B cell (primary cell): ENCODE results near the gene TSPAN14. TPM values are rescaled to one million over a fixed set of nuclear protein-coding genes. Genes with fewer than 3 reads are reported as not detected.
A peak's percentile ranks its signal among the peaks of the same experiment; 100 is the strongest.

ENCODE experiments used
- ATAC-seq: fragments of 200-7000 bp; cut with Tn5 transposase; one replicate; pipeline ENCODE4 v1.10.0; 2021; ENCODE audit warnings: low read depth, mild to moderate bottlenecking, moderate number of reproducible peaks, moderate library complexity
- CTCF ChIA-PET: fragments of 350-600 bp; sonication (Branson Sonifier 250); formaldehyde crosslinking; loops from one replicate; lab custom pipeline; 2021; ENCODE audit warnings: antibody characterized with exemption, inconsistent platforms; lab: Charles Lee
- POLR2A ChIA-PET: fragments of 350-600 bp; sonication (Branson Sonifier 250); formaldehyde crosslinking; loops from one replicate; lab custom pipeline; 2021; ENCODE audit warnings: antibody characterized with exemption; lab: Charles Lee
- DNase-seq: peaks from one replicate; pipeline ENCODE4 v3.0.0; 2013
- H2AFZ ChIP-seq: 2 replicates; pipeline ENCODE4 v1.6.1; 2012; ENCODE audit warnings: mild to moderate bottlenecking, low read depth, low read length; ENCODE audit not compliant: insufficient read depth, poor library complexity, severe bottlenecking
- H3K27ac ChIP-seq, 2 donors: 1 replicate in 1 of 2; 2 replicates in 1 of 2; pipeline ENCODE4 v1.5.1; 2012 to 2013; ENCODE audit warnings: low read length in 2 of 2, mild to moderate bottlenecking in 2 of 2, moderate library complexity in 1 of 2
- H3K27me3 ChIP-seq, 4 experiments: fragments of 200-600 bp in 1 of 4; sonication (generic) in 1 of 4; replicated peaks in 1 of 4; 1 replicate in 2 of 4; 2 replicates in 2 of 4; pipeline versions ENCODE4 v1.6.1 to v1.7.0; 2013 to 2016; ENCODE audit warnings: low read length in 3 of 4, mild to moderate bottlenecking in 2 of 4, mixed read lengths in 1 of 4, moderate library complexity in 1 of 4; ENCODE audit not compliant: insufficient read depth in 4 of 4, control insufficient read depth in 3 of 4; ENCODE audit errors: control extremely low read depth in 1 of 4
- H3K36me3 ChIP-seq, 2 experiments: replicated peaks in 1 of 2; 1 replicate in 1 of 2; 2 replicates in 1 of 2; pipeline versions ENCODE4 v1.6.1 to v1.7.1; 2013; ENCODE audit warnings: low read length in 1 of 2; ENCODE audit not compliant: insufficient read depth in 2 of 2, control insufficient read depth in 1 of 2; ENCODE audit errors: control extremely low read depth in 1 of 2, extremely low read depth in 1 of 2
- H3K4me1 ChIP-seq, 2 donors: fragments of 200-600 bp in 1 of 2; sonication (generic) in 1 of 2; 1 replicate in 1 of 2; 2 replicates in 1 of 2; pipeline versions ENCODE4 v1.5.1 to v1.6.1; 2013 to 2017; ENCODE audit warnings: low read length in 2 of 2; ENCODE audit not compliant: control insufficient read depth in 2 of 2, insufficient read depth in 2 of 2
- H3K4me2 ChIP-seq: replicated peaks from 2 replicates; pipeline ENCODE3; 2012; ENCODE audit warnings: mild to moderate bottlenecking, low read depth, low read length; ENCODE audit not compliant: poor library complexity, severe bottlenecking
- H3K4me3 ChIP-seq, 5 experiments: fragments of 200-600 bp in 1 of 5; sonication (generic) in 1 of 5; 1 replicate in 3 of 5; 2 replicates in 2 of 5; pipeline versions ENCODE4 v1.5.1 to v1.7.0; 2011 to 2016; ENCODE audit warnings: low read length in 4 of 5, mild to moderate bottlenecking in 4 of 5, low read depth in 2 of 5, control low read depth in 1 of 5, moderate library complexity in 1 of 5; ENCODE audit not compliant: insufficient read depth in 1 of 5; ENCODE audit errors: control extremely low read depth in 1 of 5, extremely low read depth in 1 of 5
- H3K79me2 ChIP-seq: fragments of 200-600 bp; sonication (generic); one replicate; pipeline ENCODE4 v1.6.0; 2016; ENCODE audit warnings: low read length; ENCODE audit not compliant: control insufficient read depth, insufficient read depth
- H3K9ac ChIP-seq: fragments of 200-600 bp; sonication (generic); 2 replicates; pipeline ENCODE4 v1.6.1; 2017; ENCODE audit warnings: mild to moderate bottlenecking, low read length, moderate library complexity
- H3K9me3 ChIP-seq, 3 donors: one replicate each; pipeline versions ENCODE4 v1.6.1 to v1.7.1; 2013; ENCODE audit warnings: low read length in 2 of 3; ENCODE audit not compliant: control insufficient read depth in 2 of 3, insufficient read depth in 1 of 3; ENCODE audit errors: control extremely low read depth in 1 of 3
- H4K20me1 ChIP-seq: 2 replicates; pipeline ENCODE4 v1.6.0; 2012; ENCODE audit warnings: mild to moderate bottlenecking, low read length; ENCODE audit not compliant: insufficient read depth, control insufficient read depth, poor library complexity, severe bottlenecking
- H3K27ac Mint-ChIP-seq: one replicate; pipeline ENCODE4 v1.8.0; 2021; ENCODE audit warnings: mixed read lengths
- H3K27me3 Mint-ChIP-seq: one replicate; pipeline ENCODE4 v1.8.0; 2021; ENCODE audit warnings: mixed read lengths
- H3K4me1 Mint-ChIP-seq: one replicate; pipeline ENCODE4 v1.8.0; 2021; ENCODE audit warnings: mixed read lengths
- H3K4me3 Mint-ChIP-seq: one replicate; pipeline ENCODE4 v1.8.0; 2021; ENCODE audit warnings: mixed read lengths
- H3K9me3 Mint-ChIP-seq: one replicate; pipeline ENCODE4 v1.8.0; 2022; ENCODE audit warnings: mixed read lengths; ENCODE audit not compliant: insufficient read depth
- CTCF ChIP-seq: fragments of 200-600 bp; IDR thresholded peaks from one replicate; pipeline ENCODE4 v1.8.0; 2022; ENCODE audit warnings: antibody characterized with exemption, mild to moderate bottlenecking
- EZH2 ChIP-seq: IDR thresholded peaks from 2 replicates; pipeline ENCODE4 v1.6.1; 2012; ENCODE audit warnings: borderline replicate concordance, low read depth, mild to moderate bottlenecking, moderate library complexity, low read length; ENCODE audit not compliant: insufficient read depth, poor library complexity, severe bottlenecking
- WGBS: methylation state at CpG from one replicate; pipeline ENCODE4 v1.1.5; 2013; ENCODE audit warnings: missing lambda C conversion rate; ENCODE audit not compliant: insufficient coverage; 5-methylcytosine and 5-hydroxymethylcytosine counted together
- intact Hi-C: fragments of 100-400 bp; cut with micrococcal nuclease; formaldehyde crosslinking; loops from one replicate; pipeline ENCODE4 v1.10.0; 2022
- polyA plus RNA-seq: library from polyadenylated mRNA; depleted of rRNA; stranded (reverse); fragments of >200 nt; gene quantifications from 2 replicates; pipeline ENCODE4 v1.2.3, GENCODE V29; 2012
- total RNA-seq, 2 donors: library from RNA; stranded (reverse); fragments of 120-200 nt in 1 of 2; gene quantifications; 1 replicate in 1 of 2; 2 replicates in 1 of 2; pipeline versions ENCODE4 v1.2.3 to v1.2.4, GENCODE V29; 2013 to 2022

Gene TSPAN14
- total and polyA plus RNA-seq, 2 donors (not counting 1 experiment from before 2014, with no cell fraction given): 27.8 to 55.3 TPM

- H3K36me3 ChIP-seq: no peaks in the 10 kb centered on the region
- peaks cover 56% of the 10 kb centered on the region for H4K20me1 ChIP-seq
- peak overlapping the region; percentile 54 for H3K4me2 ChIP-seq
- H3K27ac ChIP-seq: peak overlapping the region; percentile 10 to 46
- CTCF ChIA-PET: interaction anchor here (1.1 to 5.1 kb wide), 4 partner anchors 8 to 42 kb away, joined by 5 to 41 read pairs (median 14); no protein-coding TSS in a partner anchor
- no peak for ATAC-seq
- Mint-ChIP-seq H3K27ac (peak overlapping the region; percentile 71), H3K4me1 (peaks cover 100% of the 10 kb centered on the region), H3K4me3 (peak overlapping the region; percentile 86), H3K9me3 (no peaks in the 10 kb centered on the region), H3K27me3 (no peaks in the 10 kb centered on the region)
- H3K9me3 ChIP-seq: no peaks in the 10 kb centered on the region
- DNase-seq: no peak
- H3K9ac ChIP-seq: no peak overlapping the region
- H3K79me2 ChIP-seq: peaks cover 98% of the 10 kb centered on the region
- H3K4me1 ChIP-seq: peaks cover 97 to 98% of the 10 kb centered on the region in 2 donors
- WGBS: 74% methylated on average over 4 of the region's 7 CpGs
- TF ChIP-seq CTCF (no peak), EZH2 (no peak)
- POLR2A ChIA-PET: interaction anchor here (0.5 to 2.4 kb wide), 2 partner anchors 8 to 14 kb away, joined by 3 to 7 read pairs; partner anchors contain the start of gene TSPAN14
- H2AFZ ChIP-seq: no peak overlapping the region
- intact Hi-C loops: no loop called here
- H3K4me3 ChIP-seq: peak overlapping the region in 1 of 5 experiments; percentile 4
- no peaks in the 10 kb centered on the region for H3K27me3 ChIP-seq
Measured at GRCh38 chr10:80462299-80462980, 8.3 kb downstream of the TSPAN14 start.
